Body of pancreas (tissue), 4 donors: ENCODE results near the gene GRID1. TPM values are rescaled to one million over a fixed set of nuclear protein-coding genes. Genes with fewer than 3 reads are reported as not detected.

Experiments used
- ATAC-seq: fragments of 150-250 bp; one replicate; pipeline ENCODE4 v1.9.1; 2016
- DNase-seq, 4 donors: peaks; one replicate each; pipeline ENCODE4 v3.0.0-alpha.2; 2019
- H3K27ac ChIP-seq, 4 donors: fragments of 200-600 bp; sonication (generic); 1 replicate in 3 of 4; 2 replicates in 1 of 4; pipeline versions ENCODE4 v1.5.1 to v1.6.1; 2016 to 2019; ENCODE audit warnings: mild to moderate bottlenecking in 1 of 4, mixed read lengths in 1 of 4, moderate library complexity in 1 of 4
- H3K27me3 ChIP-seq, 2 donors: fragments of 200-600 bp; sonication (generic); one replicate each; pipeline ENCODE4 v1.6.0; 2016; ENCODE audit warnings: mild to moderate bottlenecking in 1 of 2
- H3K36me3 ChIP-seq, 2 donors: fragments of 200-600 bp; sonication (generic); replicated peaks in 1 of 2; 2 replicates each; pipeline ENCODE4 v1.5.1; 2016; ENCODE audit warnings: low read depth in 2 of 2; ENCODE audit not compliant: insufficient read depth in 1 of 2
- H3K4me1 ChIP-seq: fragments of 200-600 bp; sonication (generic); one replicate; pipeline ENCODE4 v1.6.0; 2016
- H3K4me3 ChIP-seq, 2 donors: fragments of 200-600 bp; sonication (generic); 1 replicate in 1 of 2; 2 replicates in 1 of 2; pipeline ENCODE4 v1.5.1; 2016 to 2019
- H3K9me3 ChIP-seq, 3 donors: fragments of 200-600 bp; sonication (generic); 1 replicate in 2 of 3; 2 replicates in 1 of 3; pipeline ENCODE4 v1.5.1; 2016
- POLR2A ChIP-seq, 3 donors: fragments of 450-650 bp; IDR thresholded peaks; one replicate each; pipeline ENCODE4 v1.6.1; 2016; ENCODE audit warnings: antibody characterized with exemption in 3 of 3, mild to moderate bottlenecking in 2 of 3
- WGBS, 2 donors: methylation state at CpG; one replicate each; pipeline ENCODE4 v1.1.5; 2017; 5-methylcytosine and 5-hydroxymethylcytosine counted together
- intact Hi-C: fragments of 100-400 bp; cut with DNase I; formaldehyde crosslinking; loops from one replicate; pipeline ENCODE4 v1.15.1; 2023
- total RNA-seq, 2 donors: library from RNA; depleted of rRNA; stranded (reverse); fragments of >200 nt; gene quantifications; one replicate each; pipeline ENCODE4 v1.1.0, GENCODE V29; 2016
- TF ChIP-seq, protein P1 (sequence below), 7 experiments: fragments of 450-650 bp in 4 of 7; fragments of 200-600 bp in 3 of 7; sonication (generic) in 3 of 7; IDR thresholded peaks; one replicate each; pipeline ENCODE4 v1.5.1; 2016 to 2019; ENCODE audit warnings: antibody characterized with exemption in 7 of 7

Gene GRID1
- total RNA-seq, 2 donors from 2014 or later, result 1.0 to 1.6 TPM

DNA sequence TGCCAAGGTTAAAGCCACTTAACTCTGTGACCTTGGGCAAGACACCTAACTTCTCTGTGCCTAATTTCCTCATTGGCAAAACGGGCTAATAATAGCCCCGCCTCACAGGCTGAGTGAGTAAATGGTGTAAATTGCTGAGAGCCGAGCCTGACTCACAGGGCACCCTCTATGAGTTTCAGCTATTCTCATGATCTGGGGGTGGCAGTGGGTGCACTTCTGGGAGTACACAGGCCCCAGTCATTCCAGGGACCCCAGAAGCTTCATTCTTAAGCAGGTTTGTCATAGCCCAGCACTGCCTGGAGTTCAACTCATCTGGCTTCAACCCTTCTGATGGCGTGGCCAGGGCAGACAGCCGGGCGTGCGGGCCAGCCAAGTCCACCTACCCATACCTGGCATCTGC lies 137.2 kb downstream of the GRID1 start:
- Histone ChIP-seq H3K27ac (no peak overlapping the region), H3K27me3 (no peaks in the 10 kb centered on the region), H3K36me3 (no peaks in the 10 kb centered on the region), H3K9me3 (no peaks in the 10 kb centered on the region), H3K4me3 (no peak overlapping the region), H3K4me1 (no peaks in the 10 kb centered on the region)
- ATAC-seq (no peak), DNase-seq (no peak)
- TF ChIP-seq POLR2A (IDR thresholded peaks at IDR 0.05), result no peak
- TF ChIP-seq, protein P1, sequence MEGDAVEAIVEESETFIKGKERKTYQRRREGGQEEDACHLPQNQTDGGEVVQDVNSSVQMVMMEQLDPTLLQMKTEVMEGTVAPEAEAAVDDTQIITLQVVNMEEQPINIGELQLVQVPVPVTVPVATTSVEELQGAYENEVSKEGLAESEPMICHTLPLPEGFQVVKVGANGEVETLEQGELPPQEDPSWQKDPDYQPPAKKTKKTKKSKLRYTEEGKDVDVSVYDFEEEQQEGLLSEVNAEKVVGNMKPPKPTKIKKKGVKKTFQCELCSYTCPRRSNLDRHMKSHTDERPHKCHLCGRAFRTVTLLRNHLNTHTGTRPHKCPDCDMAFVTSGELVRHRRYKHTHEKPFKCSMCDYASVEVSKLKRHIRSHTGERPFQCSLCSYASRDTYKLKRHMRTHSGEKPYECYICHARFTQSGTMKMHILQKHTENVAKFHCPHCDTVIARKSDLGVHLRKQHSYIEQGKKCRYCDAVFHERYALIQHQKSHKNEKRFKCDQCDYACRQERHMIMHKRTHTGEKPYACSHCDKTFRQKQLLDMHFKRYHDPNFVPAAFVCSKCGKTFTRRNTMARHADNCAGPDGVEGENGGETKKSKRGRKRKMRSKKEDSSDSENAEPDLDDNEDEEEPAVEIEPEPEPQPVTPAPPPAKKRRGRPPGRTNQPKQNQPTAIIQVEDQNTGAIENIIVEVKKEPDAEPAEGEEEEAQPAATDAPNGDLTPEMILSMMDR (IDR thresholded peaks at IDR 0.05), result no peak
- intact Hi-C loops, result no loop called here
- WGBS, 2 donors, result 83 to 92% methylated on average over 4 to 7 of the region's 7 CpGs

GRCh38 chr10:86227501-86228258 lies 138.9 kb downstream of the GRID1 start:
- no peak for ATAC-seq
- Histone ChIP-seq H3K27ac (no peak overlapping the region), H3K27me3 (no peaks in the 10 kb centered on the region), H3K36me3 (no peaks in the 10 kb centered on the region), H3K4me1 (no peaks in the 10 kb centered on the region), H3K9me3 (no peaks in the 10 kb centered on the region), H3K4me3 (no peak overlapping the region)
- TF ChIP-seq, protein P1 (IDR thresholded peaks at IDR 0.05), result no peak
- no peak for TF ChIP-seq POLR2A (IDR thresholded peaks at IDR 0.05)
- WGBS, 2 donors, result 73 to 89% methylated on average over 6 of the region's 6 CpGs
- intact Hi-C loops, result no loop called here
- DNase-seq, result no peak

- TF ChIP-seq POLR2A (IDR thresholded peaks at IDR 0.05), result no peak
- TF ChIP-seq, protein P1 (IDR thresholded peaks at IDR 0.05), result no peak
- H3K9me3 ChIP-seq, result no peaks in the 10 kb centered on the region
- H3K27ac ChIP-seq, result no peak overlapping the region
- no peaks in the 10 kb centered on the region for H3K27me3 ChIP-seq
- no peak overlapping the region for H3K4me3 ChIP-seq
- ATAC-seq (no peak), DNase-seq (no peak)
- H3K4me1 ChIP-seq, result no peaks in the 10 kb centered on the region
- WGBS, 2 donors, result 82 to 90% methylated on average over 3 of the region's 3 CpGs
- no peaks in the 10 kb centered on the region for H3K36me3 ChIP-seq
- intact Hi-C loops, result no loop called here
Observed at GRCh38 chr10:86226781-86227201, 139.8 kb downstream of the GRID1 start.

- TF ChIP-seq, protein P1 (IDR thresholded peaks at IDR 0.05), result no peak
- TF ChIP-seq POLR2A (IDR thresholded peaks at IDR 0.05), result no peak
- DNase-seq (no peak), ATAC-seq (no peak)
- 83 to 93% methylated on average over 8 of the region's 8 CpGs for WGBS, 2 donors
- no peak overlapping the region for H3K4me3 ChIP-seq
- intact Hi-C loops, result no loop called here
- H3K27ac ChIP-seq, result no peak overlapping the region
- no peaks in the 10 kb centered on the region for H3K9me3 ChIP-seq
- H3K4me1 ChIP-seq, result no peaks in the 10 kb centered on the region
- H3K36me3 ChIP-seq, result no peaks in the 10 kb centered on the region
- H3K27me3 ChIP-seq, result no peaks in the 10 kb centered on the region
Observed at GRCh38 chr10:86226016-86226415, 140.6 kb downstream of the GRID1 start.
